ENCODE measurements around the gene COQ10A.

GRCh38 chr12:56304276-56304675 is 37.5 kb downstream of the COQ10A start:
- TF ChIP-seq ZNF512 (CRISPR knock-in tag; IDR thresholded peaks at IDR 0.05; ENCODE audit: borderline replicate concordance) (no peak), ZNF232 (CRISPR knock-in tag; IDR thresholded peaks at IDR 0.05) (no peak), USF2 (CRISPR knock-in tag; IDR thresholded peaks at IDR 0.05) (no peak), USF1 (CRISPR knock-in tag; IDR thresholded peaks at IDR 0.05) (no peak), ZNF317 (CRISPR knock-in tag; IDR thresholded peaks at IDR 0.05; ENCODE audit: borderline replicate concordance, low read depth) (no peak), CTCF (IDR thresholded peaks at IDR 0.05) (no peak), ZNF121 (CRISPR knock-in tag; IDR thresholded peaks at IDR 0.05) (no peak), E2F4 (CRISPR knock-in tag; IDR thresholded peaks at IDR 0.05; ENCODE audit: borderline replicate concordance, low read depth) (no peak), SMAD4 (CRISPR knock-in tag; IDR thresholded peaks at IDR 0.05) (no peak), MAX (CRISPR knock-in tag; IDR thresholded peaks at IDR 0.05) (no peak), GABPB1 (CRISPR knock-in tag; IDR thresholded peaks at IDR 0.05) (no peak)
